GM18508 (cell line): Measurements from ENCODE around the gene ABCB9.
"Not testable (repeated sequence)": the region's sequence is repeated elsewhere in the genome, so short reads cannot be mapped to it uniquely, and the experiment has no call there.

ENCODE experiments used
- ATAC-seq: cut with Tn5 transposase; IDR thresholded peaks from one replicate; pipeline ENCODE4 v1.9.1; 2021; ENCODE audit warnings: moderate number of reproducible peaks; ENCODE audit not compliant: insufficient read depth, unreplicated experiment

ABCB9 gene

DNA sequence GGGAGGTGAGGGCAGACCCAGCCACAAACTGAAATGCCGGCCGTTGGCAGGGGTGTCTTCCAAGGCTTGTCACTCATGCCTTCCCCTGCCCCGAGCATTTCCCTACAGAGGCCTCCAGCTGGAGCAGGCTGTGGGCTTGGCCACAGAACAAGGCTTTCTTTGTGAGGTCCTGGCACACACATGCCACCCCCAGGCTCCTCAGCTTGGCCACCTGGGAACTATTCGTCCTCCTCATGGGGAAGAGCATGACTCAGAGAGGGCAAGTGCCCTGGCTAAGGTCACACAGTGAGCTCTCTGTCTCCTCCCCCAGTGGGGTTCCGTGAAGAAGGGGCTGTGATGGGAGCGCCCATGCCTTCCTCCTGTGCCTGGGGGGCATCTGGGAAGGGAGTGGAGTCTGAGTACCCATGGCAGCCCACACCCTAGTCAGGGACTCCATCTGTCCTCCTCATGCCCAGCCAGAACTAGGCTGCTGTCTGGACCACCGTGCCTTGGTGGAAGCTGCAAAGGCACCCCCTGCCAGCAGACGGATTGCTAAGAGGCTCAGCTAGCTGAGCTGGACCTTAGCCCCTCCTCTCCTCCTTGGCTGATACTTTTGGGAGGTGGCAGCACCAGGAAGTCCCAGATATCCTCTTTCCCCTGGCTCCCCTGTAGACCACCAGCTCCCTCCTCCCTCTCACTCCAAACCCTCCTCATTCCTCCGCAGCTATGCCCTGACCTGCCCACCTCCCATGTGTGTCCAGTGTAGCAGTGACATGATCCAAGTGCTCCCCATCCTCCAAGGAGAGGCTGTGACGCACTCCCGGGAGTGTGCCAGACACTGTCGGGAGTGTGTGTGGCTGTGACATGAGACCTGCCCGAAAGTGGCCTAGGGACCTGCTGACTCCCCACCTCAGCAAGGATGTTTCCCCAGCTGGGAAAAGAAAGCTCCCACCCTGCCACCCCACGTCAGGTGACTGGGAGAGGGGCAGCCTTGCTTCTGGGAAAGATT is 21.4 kb downstream of the ABCB9 start:
- no peak for ATAC-seq

- no peak for ATAC-seq
Observed at GRCh38 chr12:122943196-122943595, 23.1 kb downstream of the ABCB9 start.

DNA sequence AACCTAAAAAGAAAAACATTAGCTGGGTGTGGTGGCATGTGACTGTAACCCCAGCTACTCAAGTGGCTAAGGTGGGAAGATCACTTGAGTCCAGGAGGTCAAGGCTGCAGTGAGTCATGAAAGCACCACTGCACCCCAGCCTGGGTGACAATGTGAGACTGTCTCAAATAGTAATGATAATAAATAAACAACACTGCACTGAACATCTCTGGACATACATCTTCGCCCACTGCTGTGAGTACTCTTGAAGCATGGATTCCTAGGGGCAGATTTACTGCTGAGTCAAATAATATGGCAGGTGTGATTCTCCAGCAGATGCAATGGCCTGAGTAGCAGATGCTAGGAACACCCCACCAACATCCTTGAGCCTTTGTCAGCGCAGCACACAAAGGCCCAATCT is 23.6 kb downstream of the ABCB9 start:
- no peak for ATAC-seq

DNA sequence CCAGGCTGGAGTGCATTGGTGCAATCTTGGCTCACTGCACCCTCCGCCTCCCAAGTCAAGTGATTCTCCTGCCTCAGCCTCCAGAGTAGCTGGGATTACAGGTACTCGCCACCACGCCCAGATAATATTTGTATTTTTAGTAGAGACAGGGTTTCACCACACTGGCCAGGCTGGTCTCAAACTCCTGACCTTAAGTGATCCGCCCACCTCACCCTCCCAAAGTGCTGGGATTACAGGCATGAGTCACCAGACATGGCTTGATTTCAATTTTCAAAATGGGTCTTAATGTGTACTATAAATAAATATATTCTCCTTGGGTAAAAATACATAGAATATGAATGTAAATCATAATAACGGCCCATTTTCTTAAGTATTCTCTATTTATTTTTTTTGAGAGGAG is 24.9 kb downstream of the ABCB9 start:
- ATAC-seq: not testable (repeated sequence)

DNA sequence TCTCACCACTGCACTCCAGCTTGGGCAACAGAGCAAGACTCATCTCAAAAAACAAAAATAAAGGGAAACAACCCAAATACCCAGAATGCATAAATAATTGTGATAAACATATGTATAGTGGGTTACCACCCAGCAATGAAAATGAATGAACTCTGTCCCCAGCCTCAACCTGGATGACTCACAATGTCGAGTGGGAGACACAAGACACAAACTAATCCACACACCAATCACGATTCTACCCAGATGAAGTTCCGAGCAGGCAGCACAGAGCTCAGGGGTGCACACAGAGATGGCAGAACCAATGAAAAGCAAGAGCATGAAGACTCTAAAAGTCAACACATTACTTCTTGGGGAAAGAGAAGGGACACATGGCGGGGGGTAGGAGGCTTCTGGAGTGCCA is 27.1 kb downstream of the ABCB9 start:
- ATAC-seq: no peak

GRCh38 chr12:122937622-122938091 is 28.6 kb downstream of the ABCB9 start:
- no peak for ATAC-seq

GRCh38 chr12:122935318-122935717 is 30.9 kb downstream of the ABCB9 start:
- ATAC-seq: no peak

GRCh38 chr12:122934722-122935121 is 31.5 kb downstream of the ABCB9 start:
- ATAC-seq: no peak

DNA sequence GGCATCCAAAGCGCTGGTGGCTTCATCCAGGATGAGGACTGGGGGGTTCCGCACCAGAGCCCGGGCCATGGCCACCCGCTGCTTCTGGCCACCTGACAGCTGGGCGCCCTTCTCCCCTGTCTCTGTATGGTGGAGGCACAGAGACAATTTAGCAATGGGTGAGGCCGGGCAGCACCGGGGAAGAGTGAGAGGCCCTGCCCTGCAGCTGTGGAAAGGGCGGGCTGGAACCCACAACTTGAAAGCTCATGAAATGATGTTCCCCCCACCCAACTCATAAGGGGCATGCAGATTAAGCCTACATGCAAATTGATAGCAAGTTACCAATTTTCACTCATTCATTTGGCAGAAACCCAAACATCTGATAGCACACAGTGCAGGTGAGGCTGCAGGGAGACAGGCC is 34.1 kb downstream of the ABCB9 start:
- ATAC-seq: no peak

DNA sequence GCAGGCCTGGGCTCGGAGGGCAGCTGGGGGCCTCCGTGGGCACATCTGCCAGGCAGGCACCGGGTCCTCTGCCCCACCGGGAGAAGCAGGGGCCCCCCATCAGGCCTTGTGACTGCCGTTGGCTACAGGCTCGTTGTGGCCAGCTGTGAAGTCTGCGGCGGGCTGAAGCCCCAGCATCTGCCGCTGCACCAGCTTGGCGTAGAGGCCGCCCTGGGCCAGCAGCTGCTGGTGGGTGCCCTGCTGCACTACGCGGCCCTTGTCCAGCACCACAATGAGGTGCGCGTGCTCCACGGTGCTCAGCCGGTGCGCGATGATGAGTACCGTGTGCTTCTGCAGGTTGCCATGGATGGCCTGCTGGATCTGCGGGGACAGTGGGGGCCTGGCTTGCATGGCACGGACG is 36.5 kb downstream of the ABCB9 start:
- ATAC-seq: no peak

DNA sequence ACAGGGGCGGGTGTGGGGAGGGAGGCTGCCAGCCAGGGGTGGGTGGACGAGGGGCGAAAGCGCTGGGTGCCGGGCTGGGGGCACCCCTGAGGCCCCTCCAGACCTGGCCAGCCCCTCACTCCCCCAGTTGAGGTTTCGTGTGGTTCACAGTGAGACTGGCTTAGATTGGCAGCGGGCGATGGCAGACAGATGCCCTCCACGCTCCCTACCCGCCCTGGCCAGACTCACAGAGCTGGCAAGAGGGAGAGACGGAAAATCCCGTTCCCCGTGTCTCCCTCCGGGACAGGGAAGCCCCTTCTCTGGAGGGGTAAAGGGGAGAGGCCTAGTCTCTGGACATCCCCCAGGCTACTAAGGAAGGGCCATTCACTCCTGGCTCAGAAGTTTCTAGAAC is 37.1 kb downstream of the ABCB9 start:
- ATAC-seq: no peak

- no peak for ATAC-seq
Observed at GRCh38 chr12:122928404-122929147, 37.7 kb downstream of the ABCB9 start.

DNA sequence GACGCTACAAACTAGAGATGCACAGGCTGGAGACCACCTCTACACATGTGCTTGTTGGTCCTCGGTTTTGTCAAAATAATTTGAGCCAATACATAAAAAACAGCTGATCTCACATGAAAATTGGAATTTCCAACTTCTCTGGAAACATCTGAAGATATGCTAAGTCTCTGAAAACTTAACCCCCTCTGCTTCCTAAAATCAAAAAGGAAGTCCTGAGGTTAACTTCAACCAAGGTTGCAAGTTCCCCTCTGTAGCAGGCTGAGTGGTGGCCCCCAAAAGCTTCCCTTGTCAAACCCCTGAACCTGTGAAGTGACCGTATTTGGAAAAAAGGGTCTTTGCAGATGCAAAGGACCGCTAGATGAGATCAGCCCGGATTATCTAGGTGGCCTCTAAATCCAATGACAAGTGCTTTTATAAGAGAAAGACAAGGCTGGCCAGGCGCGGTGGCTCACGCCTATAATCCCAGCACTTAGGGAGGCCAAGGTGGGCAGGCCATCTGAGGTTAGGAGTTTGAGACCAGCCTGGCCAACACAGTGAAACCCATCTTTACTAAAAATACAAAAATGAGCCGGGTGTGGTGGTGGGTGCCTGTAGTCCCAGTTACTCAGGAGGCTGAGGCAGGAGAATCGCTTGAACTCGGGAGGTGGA is 38.4 kb downstream of the ABCB9 start:
- no peak for ATAC-seq

DNA sequence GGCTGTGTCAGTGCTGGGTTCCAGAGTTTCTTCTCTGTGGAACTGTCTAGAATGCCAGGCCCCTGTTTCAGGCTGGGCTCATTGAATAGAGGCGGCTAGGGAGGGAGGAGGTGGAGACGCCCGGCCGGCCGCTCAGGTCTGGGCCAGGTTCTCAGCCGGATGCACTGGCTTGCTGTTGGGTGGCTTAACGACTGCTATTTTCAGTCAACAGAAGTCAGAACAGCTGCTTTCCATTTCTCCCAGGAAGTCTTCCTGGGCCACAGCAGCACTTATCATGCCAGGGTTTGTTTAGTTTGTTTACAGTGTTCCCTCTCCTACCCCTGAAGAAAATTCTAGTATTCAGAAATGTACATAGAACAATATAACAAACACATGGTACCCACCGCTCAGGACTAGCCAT is 44.3 kb downstream of the ABCB9 start:
- no peak for ATAC-seq

DNA sequence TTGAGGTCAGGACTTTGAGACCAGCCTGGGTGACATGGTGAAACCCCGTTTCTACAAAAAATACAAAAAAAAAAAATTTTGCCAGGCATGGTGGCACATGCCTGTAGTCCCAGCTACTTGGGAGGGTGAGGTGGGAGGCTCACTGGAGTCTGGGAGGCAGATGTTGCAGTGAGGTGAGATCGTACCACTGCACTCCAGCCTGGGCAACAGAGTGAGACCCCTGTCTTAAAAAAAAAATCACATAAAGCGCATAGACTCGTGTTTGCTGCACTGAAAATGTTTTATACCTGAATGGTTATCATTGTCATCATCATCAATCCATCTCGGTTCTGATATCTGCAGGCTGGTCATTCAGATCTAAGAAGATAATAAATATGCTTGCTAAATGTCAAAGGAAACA is 45.6 kb downstream of the ABCB9 start:
- ATAC-seq: no peak

GRCh38 chr12:122918827-122919226 is 47.4 kb downstream of the ABCB9 start:
- no peak for ATAC-seq

- no peak for ATAC-seq
Observed at GRCh38 chr12:122917507-122918121, 48.6 kb downstream of the ABCB9 start.

- no peak for ATAC-seq
Observed at GRCh38 chr12:122909442-122910288, 56.6 kb downstream of the ABCB9 start.

DNA sequence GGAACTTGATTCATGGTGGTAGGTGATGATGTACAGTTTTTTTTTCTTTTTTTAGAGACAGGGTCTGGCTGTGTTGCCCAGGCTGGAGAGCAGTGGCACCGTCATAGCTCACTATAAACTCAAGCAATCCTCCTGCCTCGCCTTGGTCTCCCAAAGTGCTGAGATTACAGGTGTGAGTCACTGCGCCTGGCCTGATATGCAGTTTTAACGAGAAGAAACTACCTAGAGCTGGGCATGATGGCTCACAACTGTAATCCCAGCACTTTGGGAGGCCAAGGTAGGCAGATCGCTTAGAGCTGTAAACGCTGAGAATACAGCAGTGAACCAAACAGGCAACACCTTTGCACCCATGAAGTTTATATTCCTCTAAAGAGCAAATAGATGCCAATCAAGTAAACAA is 57.3 kb downstream of the ABCB9 start:
- no peak for ATAC-seq
